ENCODE data around the gene PLPP4. TPM values are rescaled to one million over a fixed set of nuclear protein-coding genes. Genes with fewer than 3 reads are reported as not detected.

Gene PLPP4
- total and polyA plus RNA-seq, 10 of the 15 experiments (the other 5 are each of a cell fraction or from before 2014, with no cell fraction given) = 0.08 to 3.1 (median 0.26) TPM; not detected in 3

GRCh38 chr10:120465138-120465537, 8.1 kb downstream of the PLPP4 start (continued):
- TF ChIP-seq, protein P1, sequence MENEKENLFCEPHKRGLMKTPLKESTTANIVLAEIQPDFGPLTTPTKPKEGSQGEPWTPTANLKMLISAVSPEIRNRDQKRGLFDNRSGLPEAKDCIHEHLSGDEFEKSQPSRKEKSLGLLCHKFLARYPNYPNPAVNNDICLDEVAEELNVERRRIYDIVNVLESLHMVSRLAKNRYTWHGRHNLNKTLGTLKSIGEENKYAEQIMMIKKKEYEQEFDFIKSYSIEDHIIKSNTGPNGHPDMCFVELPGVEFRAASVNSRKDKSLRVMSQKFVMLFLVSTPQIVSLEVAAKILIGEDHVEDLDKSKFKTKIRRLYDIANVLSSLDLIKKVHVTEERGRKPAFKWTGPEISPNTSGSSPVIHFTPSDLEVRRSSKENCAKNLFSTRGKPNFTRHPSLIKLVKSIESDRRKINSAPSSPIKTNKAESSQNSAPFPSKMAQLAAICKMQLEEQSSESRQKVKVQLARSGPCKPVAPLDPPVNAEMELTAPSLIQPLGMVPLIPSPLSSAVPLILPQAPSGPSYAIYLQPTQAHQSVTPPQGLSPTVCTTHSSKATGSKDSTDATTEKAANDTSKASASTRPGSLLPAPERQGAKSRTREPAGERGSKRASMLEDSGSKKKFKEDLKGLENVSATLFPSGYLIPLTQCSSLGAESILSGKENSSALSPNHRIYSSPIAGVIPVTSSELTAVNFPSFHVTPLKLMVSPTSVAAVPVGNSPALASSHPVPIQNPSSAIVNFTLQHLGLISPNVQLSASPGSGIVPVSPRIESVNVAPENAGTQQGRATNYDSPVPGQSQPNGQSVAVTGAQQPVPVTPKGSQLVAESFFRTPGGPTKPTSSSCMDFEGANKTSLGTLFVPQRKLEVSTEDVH (IDR thresholded peaks at IDR 0.05; ENCODE audit: low read depth, partially characterized antibody) = no peak
- TF ChIP-seq TAF1 (IDR thresholded peaks at IDR 0.05; ENCODE audit: borderline replicate concordance, low read depth, low read length) (no peak), NFXL1 (IDR thresholded peaks at IDR 0.05; ENCODE audit: borderline replicate concordance) (no peak), ZSCAN29 (IDR thresholded peaks at IDR 0.05) (no peak), PRDM15 (CRISPR knock-in tag; IDR thresholded peaks at IDR 0.05) (no peak)
- TF ChIP-seq, protein P2, sequence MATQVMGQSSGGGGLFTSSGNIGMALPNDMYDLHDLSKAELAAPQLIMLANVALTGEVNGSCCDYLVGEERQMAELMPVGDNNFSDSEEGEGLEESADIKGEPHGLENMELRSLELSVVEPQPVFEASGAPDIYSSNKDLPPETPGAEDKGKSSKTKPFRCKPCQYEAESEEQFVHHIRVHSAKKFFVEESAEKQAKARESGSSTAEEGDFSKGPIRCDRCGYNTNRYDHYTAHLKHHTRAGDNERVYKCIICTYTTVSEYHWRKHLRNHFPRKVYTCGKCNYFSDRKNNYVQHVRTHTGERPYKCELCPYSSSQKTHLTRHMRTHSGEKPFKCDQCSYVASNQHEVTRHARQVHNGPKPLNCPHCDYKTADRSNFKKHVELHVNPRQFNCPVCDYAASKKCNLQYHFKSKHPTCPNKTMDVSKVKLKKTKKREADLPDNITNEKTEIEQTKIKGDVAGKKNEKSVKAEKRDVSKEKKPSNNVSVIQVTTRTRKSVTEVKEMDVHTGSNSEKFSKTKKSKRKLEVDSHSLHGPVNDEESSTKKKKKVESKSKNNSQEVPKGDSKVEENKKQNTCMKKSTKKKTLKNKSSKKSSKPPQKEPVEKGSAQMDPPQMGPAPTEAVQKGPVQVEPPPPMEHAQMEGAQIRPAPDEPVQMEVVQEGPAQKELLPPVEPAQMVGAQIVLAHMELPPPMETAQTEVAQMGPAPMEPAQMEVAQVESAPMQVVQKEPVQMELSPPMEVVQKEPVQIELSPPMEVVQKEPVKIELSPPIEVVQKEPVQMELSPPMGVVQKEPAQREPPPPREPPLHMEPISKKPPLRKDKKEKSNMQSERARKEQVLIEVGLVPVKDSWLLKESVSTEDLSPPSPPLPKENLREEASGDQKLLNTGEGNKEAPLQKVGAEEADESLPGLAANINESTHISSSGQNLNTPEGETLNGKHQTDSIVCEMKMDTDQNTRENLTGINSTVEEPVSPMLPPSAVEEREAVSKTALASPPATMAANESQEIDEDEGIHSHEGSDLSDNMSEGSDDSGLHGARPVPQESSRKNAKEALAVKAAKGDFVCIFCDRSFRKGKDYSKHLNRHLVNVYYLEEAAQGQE (IDR thresholded peaks at IDR 0.05; ENCODE audit: low read depth, low read length) = no peak

Data from GM12878 (cell line).